Dendritic cell treated with granulocyte-macrophage colony-stimulating factor and Interleukin-4, amounts not matched to agents 40 ng/mL and 50 ng/mL, for 4 days (primary cell): Measurements from ENCODE around the gene LDLRAD4.

Source experiments
- H3K27ac Mint-ChIP-seq: one replicate; pipeline ENCODE4 v1.8.0; 2022; ENCODE audit warnings: mild to moderate bottlenecking, mixed read lengths
- H3K27me3 Mint-ChIP-seq: one replicate; pipeline ENCODE4 v1.8.0; 2022; ENCODE audit warnings: mild to moderate bottlenecking, mixed read lengths
- H3K36me3 Mint-ChIP-seq: one replicate; pipeline ENCODE4 v1.8.0; 2022; ENCODE audit warnings: low read depth, mixed read lengths
- H3K4me1 Mint-ChIP-seq: one replicate; pipeline ENCODE4 v1.8.0; 2022; ENCODE audit warnings: low read depth, mixed read lengths
- H3K4me3 Mint-ChIP-seq: one replicate; pipeline ENCODE4 v1.8.0; 2022; ENCODE audit warnings: mild to moderate bottlenecking, moderate library complexity, mixed read lengths
- H3K9me3 Mint-ChIP-seq: one replicate; pipeline ENCODE4 v1.8.0; 2022; ENCODE audit warnings: mixed read lengths
- intact Hi-C: fragments of 100-400 bp; cut with micrococcal nuclease; formaldehyde crosslinking; loops from one replicate; pipeline ENCODE4 v1.15.0; 2022

LDLRAD4 gene

DNA sequence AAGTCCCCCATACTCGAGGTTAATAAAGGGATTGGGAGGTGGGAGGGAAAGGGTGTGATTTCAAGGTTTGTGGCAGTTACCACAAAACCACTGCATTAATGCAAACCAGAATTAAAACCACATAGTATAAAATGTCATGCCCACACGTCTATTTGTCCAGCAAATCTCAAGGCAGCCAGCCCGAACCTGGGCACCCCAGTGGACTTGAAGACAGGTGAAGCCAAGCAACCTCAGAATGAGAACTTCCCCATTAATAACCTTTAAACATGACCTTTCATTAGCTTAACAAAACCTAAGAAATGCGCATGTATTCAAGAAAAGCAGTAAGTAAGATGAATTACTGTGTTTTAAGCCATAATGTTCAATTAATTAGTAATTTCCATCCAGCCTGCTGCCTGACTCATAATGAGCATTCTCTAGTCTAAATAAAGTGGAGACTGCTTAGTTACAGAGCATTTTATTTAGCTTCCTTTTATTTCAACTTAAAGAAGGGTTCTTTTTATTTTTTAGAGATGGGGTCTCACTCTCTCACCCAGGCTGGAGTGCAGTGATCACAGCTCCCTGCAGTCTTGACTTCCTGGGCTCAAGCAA, 278.2 kb downstream of the LDLRAD4 start:
- H3K4me3 Mint-ChIP-seq = no peak overlapping the region
- intact Hi-C loops = no loop called here
- H3K36me3 Mint-ChIP-seq = peaks cover 62% of the 10 kb centered on the region
- no peaks in the 10 kb centered on the region for H3K27me3 Mint-ChIP-seq
- H3K9me3 Mint-ChIP-seq = peaks cover 20% of the 10 kb centered on the region
- H3K27ac Mint-ChIP-seq = no peak overlapping the region
- peaks cover 38% of the 10 kb centered on the region for H3K4me1 Mint-ChIP-seq

DNA sequence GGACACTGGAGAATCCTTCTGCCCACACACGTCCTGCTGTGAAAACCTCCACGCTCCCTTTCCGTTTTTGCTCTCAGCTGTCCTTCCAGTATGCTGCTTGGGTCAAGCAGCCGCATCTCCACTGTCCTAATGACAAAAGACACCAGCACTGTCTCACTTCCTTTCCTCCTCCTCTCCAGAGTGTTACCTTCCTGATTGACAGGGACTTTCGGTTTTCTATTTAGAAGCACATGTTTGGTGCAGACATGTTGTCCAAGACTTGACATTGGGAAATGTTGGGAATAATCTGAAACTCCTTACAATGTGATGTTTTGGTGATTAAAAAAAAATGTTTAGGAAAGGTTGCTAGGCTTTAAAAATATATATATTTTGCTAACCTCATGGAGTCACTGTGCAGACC, 281.2 kb downstream of the LDLRAD4 start:
- peaks cover 54% of the 10 kb centered on the region for H3K36me3 Mint-ChIP-seq
- H3K4me3 Mint-ChIP-seq = no peak overlapping the region
- peaks cover 20% of the 10 kb centered on the region for H3K9me3 Mint-ChIP-seq
- peaks cover 23% of the 10 kb centered on the region for H3K4me1 Mint-ChIP-seq
- H3K27me3 Mint-ChIP-seq = no peaks in the 10 kb centered on the region
- no peak overlapping the region for H3K27ac Mint-ChIP-seq
- intact Hi-C loops = no loop called here

DNA sequence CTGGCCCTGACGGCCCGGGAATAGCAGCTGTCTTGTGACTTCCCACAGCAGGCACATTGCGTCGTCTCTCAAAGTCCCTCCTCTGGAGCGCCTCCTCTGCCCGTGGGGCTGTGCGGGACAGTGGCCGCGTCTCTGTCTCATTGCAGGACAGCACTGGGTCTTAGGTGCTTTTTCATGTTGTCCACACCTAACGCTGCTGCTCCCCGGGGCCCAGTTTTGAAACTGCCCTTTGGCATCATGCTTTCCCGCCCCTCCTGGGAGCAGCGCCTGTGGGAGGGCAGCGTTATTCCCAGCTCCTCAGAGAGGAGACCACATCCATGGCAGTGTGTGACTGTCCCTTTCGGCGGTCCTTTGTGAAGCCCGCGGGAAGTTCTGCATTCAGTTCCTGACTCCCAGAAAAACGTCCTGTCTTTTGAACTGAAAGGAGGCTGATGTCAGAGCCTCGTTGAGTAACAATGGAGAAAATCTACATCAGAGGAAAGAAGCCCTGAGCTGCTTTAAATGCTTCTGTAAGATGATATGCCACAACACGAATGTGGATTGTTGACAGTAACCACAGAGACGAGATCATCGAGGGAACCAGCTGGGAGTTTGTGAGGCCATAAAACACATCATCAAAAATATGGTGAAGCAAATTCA, 281.8 kb downstream of the LDLRAD4 start:
- Mint-ChIP-seq H3K9me3 (peaks cover 20% of the 10 kb centered on the region), H3K27ac (no peak overlapping the region), H3K36me3 (peaks cover 54% of the 10 kb centered on the region), H3K27me3 (no peaks in the 10 kb centered on the region), H3K4me1 (peaks cover 18% of the 10 kb centered on the region), H3K4me3 (no peak overlapping the region)
- intact Hi-C loops = no loop called here

DNA sequence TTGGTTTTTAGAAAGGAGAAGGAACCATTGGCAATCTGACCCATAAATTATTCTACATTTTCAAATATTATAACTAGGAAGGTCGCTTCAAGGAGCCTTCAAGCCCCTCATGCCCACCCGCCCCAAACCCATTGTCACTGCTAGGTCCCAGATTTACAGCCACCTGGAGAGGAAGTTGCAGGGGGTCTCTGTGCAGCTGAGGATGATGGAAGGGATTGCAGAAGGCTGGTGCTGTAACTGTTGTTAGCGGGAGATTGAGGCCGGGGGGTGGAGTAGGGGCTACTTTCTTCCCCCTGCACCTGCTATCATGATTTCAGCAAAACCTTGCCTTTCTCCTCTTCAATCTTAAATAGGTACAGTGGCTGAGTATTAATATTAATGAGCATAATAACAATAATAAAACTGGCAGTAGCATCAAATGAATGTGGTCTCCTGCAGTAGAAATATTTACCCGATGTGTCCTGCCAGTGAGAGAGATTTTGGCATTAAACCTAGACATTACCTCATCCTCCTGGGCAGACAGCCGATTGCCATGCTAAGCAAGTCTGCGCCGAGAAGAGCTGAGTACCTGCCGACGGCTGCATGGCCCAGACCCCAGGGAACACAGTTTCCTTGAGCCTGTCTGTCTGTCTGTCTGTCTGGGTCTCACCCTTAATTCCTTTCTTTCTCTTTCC, 282.4 kb downstream of the LDLRAD4 start:
- no peaks in the 10 kb centered on the region for H3K27me3 Mint-ChIP-seq
- intact Hi-C loops = no loop called here
- no peak overlapping the region for H3K27ac Mint-ChIP-seq

DNA sequence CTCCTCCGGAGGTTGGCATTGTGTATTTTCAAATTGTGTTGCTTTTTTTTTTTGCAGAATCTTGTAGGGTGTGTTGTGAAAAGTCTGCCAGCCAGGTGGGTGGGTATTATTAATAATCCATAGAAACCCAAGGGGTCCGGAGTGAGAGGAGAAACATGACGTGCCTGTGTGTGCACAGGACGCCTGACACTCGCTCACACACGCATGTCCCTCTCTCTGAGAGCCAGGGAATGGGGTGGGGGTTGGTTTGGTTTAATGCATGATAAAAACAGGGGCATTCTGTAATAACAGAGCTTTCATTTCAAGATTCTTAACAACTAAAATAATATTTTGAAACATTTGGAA, 283.0 kb downstream of the LDLRAD4 start:
- H3K4me1 Mint-ChIP-seq = peaks cover 12% of the 10 kb centered on the region
- peaks cover 45% of the 10 kb centered on the region for H3K36me3 Mint-ChIP-seq
- H3K27ac Mint-ChIP-seq = no peak overlapping the region
- H3K9me3 Mint-ChIP-seq = peaks cover 20% of the 10 kb centered on the region
- no peaks in the 10 kb centered on the region for H3K27me3 Mint-ChIP-seq
- intact Hi-C loops = no loop called here
- no peak overlapping the region for H3K4me3 Mint-ChIP-seq

More for the DNA sequence above, 282.4 kb downstream of the LDLRAD4 start:
- peaks cover 14% of the 10 kb centered on the region for H3K4me1 Mint-ChIP-seq
- H3K4me3 Mint-ChIP-seq = no peak overlapping the region
- H3K36me3 Mint-ChIP-seq = peaks cover 50% of the 10 kb centered on the region
- peaks cover 20% of the 10 kb centered on the region for H3K9me3 Mint-ChIP-seq

DNA sequence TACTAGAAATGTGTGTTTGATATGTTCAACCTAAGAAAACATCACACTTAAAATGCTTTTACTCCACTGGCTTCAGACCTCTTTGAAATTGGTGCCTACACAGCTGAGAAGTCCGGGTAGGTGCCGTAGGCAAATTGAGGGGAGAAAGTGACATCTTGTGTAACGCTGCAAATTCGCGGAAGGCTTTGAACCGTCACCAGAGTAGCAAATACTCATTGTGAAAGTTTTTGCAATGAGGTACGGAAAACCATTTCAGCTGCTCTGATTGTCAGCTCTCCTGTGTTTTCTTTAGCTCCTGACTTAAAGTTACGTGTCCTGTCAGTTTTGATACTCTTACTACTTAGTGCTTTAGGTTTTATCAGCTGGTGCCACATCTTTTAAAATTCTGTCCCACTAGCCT, 283.3 kb downstream of the LDLRAD4 start:
- Mint-ChIP-seq H3K9me3 (peaks cover 20% of the 10 kb centered on the region), H3K36me3 (peaks cover 41% of the 10 kb centered on the region), H3K27me3 (no peaks in the 10 kb centered on the region), H3K4me3 (no peak overlapping the region), H3K27ac (no peak overlapping the region), H3K4me1 (peaks cover 12% of the 10 kb centered on the region)
- intact Hi-C loops = no loop called here

DNA sequence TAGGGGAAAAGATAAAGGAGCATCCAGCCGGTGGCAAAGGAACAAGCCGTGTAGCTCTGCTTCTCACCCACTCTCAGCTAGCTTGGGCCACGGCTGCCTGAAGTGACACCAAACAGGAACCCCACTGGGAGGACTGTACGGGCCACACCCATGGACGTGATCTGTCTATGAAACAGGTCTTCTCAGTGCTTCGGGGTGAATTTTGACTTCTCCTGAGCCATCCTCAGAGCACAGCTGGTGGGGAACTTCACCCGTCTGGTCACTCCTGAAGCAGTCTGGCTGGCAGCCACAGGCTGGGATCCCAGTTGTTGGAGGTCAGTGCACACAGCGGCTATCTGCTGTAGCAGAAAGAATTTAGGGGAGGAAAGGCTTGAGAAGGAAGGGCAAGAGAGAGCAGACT, 284.0 kb downstream of the LDLRAD4 start:
- no peak overlapping the region for H3K27ac Mint-ChIP-seq
- peaks cover 20% of the 10 kb centered on the region for H3K9me3 Mint-ChIP-seq
- no peaks in the 10 kb centered on the region for H3K27me3 Mint-ChIP-seq
- intact Hi-C loops = no loop called here
- peaks cover 12% of the 10 kb centered on the region for H3K4me1 Mint-ChIP-seq
- peaks cover 36% of the 10 kb centered on the region for H3K36me3 Mint-ChIP-seq
- no peak overlapping the region for H3K4me3 Mint-ChIP-seq

DNA sequence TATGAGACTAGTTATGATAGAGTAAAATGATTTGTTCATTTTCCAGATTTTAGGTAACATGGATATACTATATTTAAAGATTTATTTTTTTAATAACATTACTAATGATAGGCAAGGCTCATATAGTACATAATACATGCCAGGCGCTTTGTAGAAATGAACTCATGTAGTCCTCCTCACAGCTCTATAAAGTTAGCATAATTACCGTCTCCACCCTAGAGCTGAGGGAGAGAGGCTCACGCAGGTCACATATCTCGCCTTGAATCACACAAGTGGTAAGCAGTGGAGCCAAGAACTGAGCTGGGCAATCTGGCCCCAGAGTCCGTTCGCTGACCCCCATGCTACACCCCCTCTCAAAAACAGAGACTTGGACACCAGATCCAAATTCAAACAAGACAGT, 285.3 kb downstream of the LDLRAD4 start:
- H3K36me3 Mint-ChIP-seq = peaks cover 30% of the 10 kb centered on the region
- intact Hi-C loops = no loop called here
- no peak overlapping the region for H3K4me3 Mint-ChIP-seq
- no peaks in the 10 kb centered on the region for H3K27me3 Mint-ChIP-seq
- no peak overlapping the region for H3K27ac Mint-ChIP-seq
- H3K9me3 Mint-ChIP-seq = peaks cover 10% of the 10 kb centered on the region
- H3K4me1 Mint-ChIP-seq = peaks cover 12% of the 10 kb centered on the region

DNA sequence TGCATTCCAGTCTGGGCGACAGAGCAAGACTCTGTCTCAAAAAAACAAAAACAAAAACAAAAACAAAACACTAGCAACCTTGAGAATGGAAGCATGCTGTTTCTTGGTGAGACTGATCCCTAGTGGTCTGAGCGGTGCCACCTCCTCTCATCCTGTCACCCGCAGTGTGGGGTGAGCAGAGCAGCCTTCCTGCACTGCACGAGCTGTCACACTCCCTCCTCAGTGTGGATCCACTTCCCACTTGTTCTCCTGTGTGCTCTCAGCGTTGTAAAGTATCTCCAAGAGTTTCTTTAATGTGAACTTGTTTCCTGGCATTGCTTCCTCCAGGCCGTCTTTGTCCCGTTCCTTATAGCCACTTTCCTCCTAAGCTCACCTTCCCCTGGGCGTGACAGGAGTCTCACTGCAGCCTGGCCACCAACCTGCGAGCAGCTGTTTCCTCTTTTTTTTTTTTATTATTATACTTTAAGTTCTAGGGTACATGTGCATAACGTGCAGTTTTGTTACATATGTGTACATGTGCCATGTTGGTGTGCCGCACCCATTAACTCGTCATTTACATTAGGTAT, 287.3 kb downstream of the LDLRAD4 start:
- H3K27ac Mint-ChIP-seq = no peak overlapping the region

DNA sequence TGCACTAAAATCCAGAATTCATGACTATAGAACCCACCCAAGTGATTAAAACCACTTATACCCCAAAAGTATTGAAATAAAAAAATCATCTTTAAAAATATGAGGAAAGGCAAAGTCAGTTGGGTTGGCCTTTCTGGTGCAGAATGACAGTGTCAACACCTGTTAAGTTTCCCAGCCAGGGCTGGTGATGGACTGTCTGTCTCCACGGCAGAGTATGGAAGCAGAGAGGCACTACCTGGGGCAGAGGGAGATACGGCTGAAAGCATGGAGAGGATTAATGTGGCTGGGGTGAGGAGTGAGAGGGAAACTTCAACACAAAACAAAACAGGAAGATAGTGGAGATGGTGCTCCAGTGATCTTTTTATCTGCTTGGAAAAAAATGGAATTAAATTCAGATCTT, 292.0 kb downstream of the LDLRAD4 start:
- intact Hi-C loops = no loop called here
- H3K9me3 Mint-ChIP-seq = no peaks in the 10 kb centered on the region
- H3K27me3 Mint-ChIP-seq = no peaks in the 10 kb centered on the region
- peaks cover 32% of the 10 kb centered on the region for H3K36me3 Mint-ChIP-seq
- H3K27ac Mint-ChIP-seq = no peak overlapping the region
- peaks cover 22% of the 10 kb centered on the region for H3K4me1 Mint-ChIP-seq
- no peak overlapping the region for H3K4me3 Mint-ChIP-seq

More for the DNA sequence above, 287.3 kb downstream of the LDLRAD4 start:
- Mint-ChIP-seq H3K4me3 (no peak overlapping the region), H3K9me3 (no peaks in the 10 kb centered on the region), H3K36me3 (peaks cover 30% of the 10 kb centered on the region), H3K4me1 (peaks cover 10% of the 10 kb centered on the region), H3K27me3 (no peaks in the 10 kb centered on the region)
- intact Hi-C loops = no loop called here

DNA sequence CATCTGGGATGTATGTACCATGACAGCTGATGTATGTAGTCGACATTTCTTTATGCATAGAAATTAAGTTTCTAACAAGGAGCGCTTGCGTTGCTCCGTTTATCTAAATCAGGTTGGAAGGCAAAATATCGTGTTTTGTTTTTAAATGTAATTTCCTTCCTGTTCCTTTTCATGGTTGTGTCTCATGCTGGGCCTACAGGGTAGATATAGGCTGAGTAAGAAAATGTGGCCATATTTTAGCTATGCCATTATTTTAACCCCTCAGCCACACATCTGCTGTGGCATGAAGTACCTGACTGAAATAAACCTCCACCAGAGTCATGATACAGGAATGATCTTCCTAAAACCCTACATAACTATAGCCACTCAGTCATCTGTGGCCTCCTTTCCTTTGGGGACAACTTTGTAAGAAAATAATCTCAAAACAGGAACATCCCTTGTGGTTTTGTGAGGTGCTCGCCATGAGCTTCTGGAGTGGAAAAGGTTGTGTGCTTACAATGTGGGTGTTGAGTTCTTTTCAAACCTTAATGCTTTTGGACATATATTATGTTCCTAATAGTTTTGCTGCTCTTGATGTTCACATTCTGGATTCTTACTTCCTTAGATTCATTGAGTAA, 293.5 kb downstream of the LDLRAD4 start:
- no peak overlapping the region for H3K4me3 Mint-ChIP-seq
- no peak overlapping the region for H3K27ac Mint-ChIP-seq
- H3K27me3 Mint-ChIP-seq = no peaks in the 10 kb centered on the region
- peaks cover 2% of the 10 kb centered on the region for H3K9me3 Mint-ChIP-seq
- peaks cover 47% of the 10 kb centered on the region for H3K36me3 Mint-ChIP-seq
- H3K4me1 Mint-ChIP-seq = peaks cover 22% of the 10 kb centered on the region
- intact Hi-C loops = no loop called here

DNA sequence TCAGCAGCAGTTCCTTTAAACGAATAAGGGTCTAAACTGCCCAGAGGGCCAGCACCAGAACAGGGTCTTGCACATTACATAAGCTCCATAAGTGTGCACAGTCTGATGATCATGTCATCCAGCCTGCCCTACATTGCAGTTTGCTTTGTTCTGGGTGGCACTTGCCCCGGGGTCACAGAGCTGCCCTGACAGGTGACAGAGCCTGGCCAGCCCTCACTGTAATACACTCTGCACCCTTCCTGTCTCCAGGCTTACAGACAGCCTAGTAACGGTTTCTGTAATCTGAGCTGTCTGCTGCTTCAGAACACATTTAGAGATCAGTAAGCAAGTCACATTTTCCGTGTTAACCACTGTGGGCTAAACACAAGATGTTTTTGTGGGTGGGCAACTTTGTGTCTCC, 294.5 kb downstream of the LDLRAD4 start:
- peaks cover 50% of the 10 kb centered on the region for H3K36me3 Mint-ChIP-seq

DNA sequence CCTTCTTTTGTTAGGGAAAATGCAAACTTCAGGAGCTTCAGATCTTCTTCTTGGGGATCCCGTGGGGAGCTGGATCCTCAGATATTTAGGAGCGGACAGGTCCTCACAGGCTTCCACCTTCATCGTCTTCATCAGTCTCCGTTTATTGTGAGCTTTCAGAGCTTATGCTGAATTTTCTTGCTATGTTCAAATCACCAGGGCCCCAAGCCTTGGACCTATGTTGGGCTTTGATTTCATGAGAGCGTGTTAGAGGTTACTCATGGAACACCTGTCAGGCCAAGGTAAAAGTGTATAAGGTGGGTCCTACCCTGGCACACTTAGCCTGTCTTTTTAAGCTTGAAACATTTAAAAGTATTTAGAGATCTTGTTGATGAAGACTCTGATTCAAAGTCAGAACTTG, 294.9 kb downstream of the LDLRAD4 start:
- Mint-ChIP-seq H3K36me3 (peaks cover 54% of the 10 kb centered on the region), H3K9me3 (peaks cover 16% of the 10 kb centered on the region), H3K27me3 (no peaks in the 10 kb centered on the region), H3K4me1 (peaks cover 22% of the 10 kb centered on the region), H3K4me3 (no peak overlapping the region), H3K27ac (no peak overlapping the region)
- intact Hi-C loops = no loop called here

More for the DNA sequence above, 294.5 kb downstream of the LDLRAD4 start:
- intact Hi-C loops = no loop called here
- peaks cover 22% of the 10 kb centered on the region for H3K4me1 Mint-ChIP-seq
- H3K9me3 Mint-ChIP-seq = peaks cover 12% of the 10 kb centered on the region
- no peaks in the 10 kb centered on the region for H3K27me3 Mint-ChIP-seq
- H3K4me3 Mint-ChIP-seq = no peak overlapping the region
- H3K27ac Mint-ChIP-seq = no peak overlapping the region

DNA sequence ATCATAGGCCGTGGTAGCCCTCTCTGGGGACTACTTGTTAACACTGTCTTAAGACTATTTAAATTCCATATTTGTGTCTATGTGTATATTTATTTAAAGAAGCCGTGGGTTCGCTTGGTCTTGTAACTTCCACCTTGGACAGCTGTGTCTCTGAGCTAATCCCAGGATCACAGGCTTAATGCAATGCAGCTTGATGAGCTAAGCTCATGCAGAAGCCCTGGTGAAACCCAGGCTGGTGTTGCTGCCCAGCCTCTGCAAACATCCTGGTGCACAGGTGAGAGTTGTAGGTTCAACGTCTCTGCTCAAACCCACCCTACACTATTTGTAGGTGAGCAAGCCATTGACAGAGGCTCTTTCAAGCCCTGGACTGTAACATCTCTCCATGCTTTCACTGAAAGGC, 296.0 kb downstream of the LDLRAD4 start:
- H3K27me3 Mint-ChIP-seq = no peaks in the 10 kb centered on the region
- H3K4me3 Mint-ChIP-seq = no peak overlapping the region
- intact Hi-C loops = no loop called here
- H3K27ac Mint-ChIP-seq = no peak overlapping the region
- H3K4me1 Mint-ChIP-seq = peaks cover 22% of the 10 kb centered on the region
- H3K36me3 Mint-ChIP-seq = peaks cover 54% of the 10 kb centered on the region
- peaks cover 17% of the 10 kb centered on the region for H3K9me3 Mint-ChIP-seq
